ENCODE measurements around the gene APLP2. TPM values are rescaled to one million over a fixed set of nuclear protein-coding genes. Genes with fewer than 3 reads are reported as not detected.

Gene APLP2
- total RNA-seq, 1 donor from 2014 or later: 374 TPM

GRCh38 chr11:130099356-130099755 is 29.7 kb downstream of the APLP2 start:
- H3K9me3 Mint-ChIP-seq (ENCODE audit: low read depth): no peaks in the 10 kb centered on the region

GRCh38 chr11:130100381-130101095 is 30.8 kb downstream of the APLP2 start:
- no peak for DNase-seq (ENCODE audit: low spot score, unreplicated experiment)
- Mint-ChIP-seq H3K27me3 (no peaks in the 10 kb centered on the region), H3K9me3 (ENCODE audit: low read depth) (no peaks in the 10 kb centered on the region), H3K27ac (no peak overlapping the region), H3K4me3 (ENCODE audit: low read depth) (no peak overlapping the region), H3K36me3 (ENCODE audit: insufficient read depth) (no peaks in the 10 kb centered on the region), H3K4me1 (ENCODE audit: low read depth) (peaks cover 14% of the 10 kb centered on the region)
- TF ChIP-seq CTCF (IDR thresholded peaks at IDR 0.05; ENCODE audit: unreplicated experiment): no peak

More at GRCh38 chr11:130099356-130099755, 29.7 kb downstream of the APLP2 start:
- Mint-ChIP-seq H3K27me3 (no peaks in the 10 kb centered on the region), H3K4me3 (ENCODE audit: low read depth) (no peak overlapping the region), H3K4me1 (ENCODE audit: low read depth) (peaks cover 20% of the 10 kb centered on the region), H3K36me3 (ENCODE audit: insufficient read depth) (no peaks in the 10 kb centered on the region), H3K27ac (peak overlapping the region; percentile 7)
- no peak for TF ChIP-seq CTCF (IDR thresholded peaks at IDR 0.05; ENCODE audit: unreplicated experiment)
- no peak for DNase-seq (ENCODE audit: low spot score, unreplicated experiment)

GRCh38 chr11:130101661-130102060 is 32.0 kb downstream of the APLP2 start:
- no peak for DNase-seq (ENCODE audit: low spot score, unreplicated experiment)
- Mint-ChIP-seq H3K9me3 (ENCODE audit: low read depth) (no peaks in the 10 kb centered on the region), H3K36me3 (ENCODE audit: insufficient read depth) (peaks cover 7% of the 10 kb centered on the region), H3K27ac (peak overlapping the region; percentile 41), H3K4me1 (ENCODE audit: low read depth) (peaks cover 12% of the 10 kb centered on the region), H3K4me3 (ENCODE audit: low read depth) (no peak overlapping the region), H3K27me3 (no peaks in the 10 kb centered on the region)
- TF ChIP-seq CTCF (IDR thresholded peaks at IDR 0.05; ENCODE audit: unreplicated experiment): no peak

GRCh38 chr11:130102301-130103249 is 32.9 kb downstream of the APLP2 start:
- Mint-ChIP-seq H3K27me3 (no peaks in the 10 kb centered on the region), H3K9me3 (ENCODE audit: low read depth) (peaks cover 7% of the 10 kb centered on the region), H3K4me3 (ENCODE audit: low read depth) (no peak overlapping the region), H3K4me1 (ENCODE audit: low read depth) (peaks cover 12% of the 10 kb centered on the region), H3K36me3 (ENCODE audit: insufficient read depth) (peaks cover 15% of the 10 kb centered on the region), H3K27ac (no peak overlapping the region)
- no peak for TF ChIP-seq CTCF (IDR thresholded peaks at IDR 0.05; ENCODE audit: unreplicated experiment)
- DNase-seq (ENCODE audit: low spot score, unreplicated experiment): no peak

- peaks cover 12% of the 10 kb centered on the region for H3K4me1 Mint-ChIP-seq (ENCODE audit: low read depth)
- DNase-seq (ENCODE audit: low spot score, unreplicated experiment): no peak
- TF ChIP-seq CTCF (IDR thresholded peaks at IDR 0.05; ENCODE audit: unreplicated experiment): no peak
- H3K4me3 Mint-ChIP-seq (ENCODE audit: low read depth): no peak overlapping the region
- no peaks in the 10 kb centered on the region for H3K27me3 Mint-ChIP-seq
- peaks cover 9% of the 10 kb centered on the region for H3K9me3 Mint-ChIP-seq (ENCODE audit: low read depth)
- H3K27ac Mint-ChIP-seq: peak overlapping the region; percentile 3
- peaks cover 20% of the 10 kb centered on the region for H3K36me3 Mint-ChIP-seq (ENCODE audit: insufficient read depth)
Measured at GRCh38 chr11:130103296-130103814, 33.7 kb downstream of the APLP2 start.
